ENCODE measurements around the gene DNAJB5. TPM values are rescaled to one million over a fixed set of nuclear protein-coding genes. Genes with fewer than 3 reads are reported as not detected.

The DNAJB5 gene
- polyA plus RNA-seq, 4 donors = 10.3 to 11.4 (median 10.9) TPM

DNA sequence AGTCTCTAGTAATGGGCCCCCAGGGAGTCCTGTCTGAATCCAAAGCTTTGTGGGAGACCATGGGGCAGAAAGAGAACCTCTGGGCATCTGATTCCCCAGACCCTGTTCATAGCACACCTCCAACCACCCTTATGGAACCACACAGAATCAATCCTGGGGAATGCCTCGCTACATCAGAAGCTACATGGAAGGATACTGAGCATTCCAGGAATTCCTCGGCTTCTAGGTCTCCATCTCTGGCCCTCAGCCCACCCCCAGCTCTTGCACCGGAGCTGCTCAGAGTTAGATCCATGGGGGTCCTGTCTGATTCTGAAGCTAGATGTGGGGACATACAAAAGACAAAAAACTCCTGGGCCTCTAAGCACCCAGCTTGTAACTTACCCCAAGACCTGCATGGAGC, 54.5 kb downstream of the DNAJB5 start:
- DNase-seq (ENCODE audit: low read depth in 4 of 4, low spot score in 3 of 4) = no peak

Other genes starting within 250 kb of the DNAJB5 start
- gene PHF24, start 31.5 kb upstream of the DNAJB5 start, polyA plus RNA-seq (ENCODE audit: insufficient read length in 4 of 4) = under 1 TPM; 0.13 to 0.25 (median 0.23) TPM
- gene VCP, start 82.9 kb downstream of the DNAJB5 start, polyA plus RNA-seq (ENCODE audit: insufficient read length in 4 of 4) = 100 to 1,000 TPM; 248 to 270 (median 261) TPM
- gene FANCG, start 90.2 kb downstream of the DNAJB5 start, polyA plus RNA-seq (ENCODE audit: insufficient read length in 4 of 4) = 10 to 100 TPM; 38.3 to 43.6 (median 39.1) TPM
- gene PIGO, start 106.8 kb downstream of the DNAJB5 start, polyA plus RNA-seq (ENCODE audit: insufficient read length in 4 of 4) = 10 to 100 TPM; 30.9 to 38.3 (median 33.4) TPM
- gene STOML2, start 113.4 kb downstream of the DNAJB5 start, polyA plus RNA-seq (ENCODE audit: insufficient read length in 4 of 4) = 100 to 1,000 TPM; 125 to 138 (median 129) TPM
- 10 to 100 TPM; 12.7 to 14.8 (median 13.6) TPM for gene ATOSB, start 126.1 kb downstream of the DNAJB5 start, polyA plus RNA-seq (ENCODE audit: insufficient read length in 4 of 4)
- gene UNC13B, start 172.3 kb downstream of the DNAJB5 start, polyA plus RNA-seq (ENCODE audit: insufficient read length in 4 of 4) = 10 to 100 TPM; 25.1 to 27.6 (median 26.6) TPM